Stimulated activated CD4-positive, alpha-beta T cell treated with anti-CD3 and anti-CD28 coated beads, Interleukin-2, amount 100 ng/mL, for 48 hours (primary cell): ENCODE results near the gene UQCR11.

Experiments used
- DNase-seq, 2 donors: peaks; one replicate each; pipeline ENCODE4 v3.0.0-alpha.2; 2020

Gene UQCR11

GRCh38 chr19:1563251-1563650 lies 42.0 kb downstream of the UQCR11 start:
- DNase-seq = no peak

DNA sequence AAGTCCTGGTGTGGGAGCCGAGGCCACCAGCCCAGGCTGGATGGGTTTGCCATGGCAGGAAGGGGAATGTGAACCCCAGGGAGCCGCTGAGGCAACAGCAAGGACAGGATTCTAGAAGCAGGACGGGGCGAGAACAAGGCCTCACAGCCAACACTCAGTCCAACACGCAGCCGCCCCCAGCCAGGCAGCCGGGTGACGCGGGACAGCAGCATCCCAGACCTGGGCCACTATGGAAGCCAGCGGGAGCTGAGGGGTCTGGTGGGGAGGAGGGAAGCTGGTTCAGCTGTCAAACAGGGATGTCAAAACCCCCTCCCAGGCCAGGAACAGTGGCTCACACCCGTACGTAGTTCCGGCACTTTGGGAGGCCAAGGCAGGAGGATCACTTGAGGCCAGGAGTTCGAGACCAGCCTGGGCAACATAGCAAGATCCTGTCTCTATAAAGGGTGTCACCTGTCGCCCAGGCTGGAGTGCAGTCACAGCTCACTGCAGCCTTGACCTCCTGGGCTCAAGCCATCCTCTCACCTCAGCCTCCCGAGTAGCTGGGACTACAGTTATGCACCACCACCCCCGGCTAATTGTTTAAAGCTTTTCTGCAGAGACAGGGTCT lies 43.9 kb downstream of the UQCR11 start:
- DNase-seq = no peak

DNA sequence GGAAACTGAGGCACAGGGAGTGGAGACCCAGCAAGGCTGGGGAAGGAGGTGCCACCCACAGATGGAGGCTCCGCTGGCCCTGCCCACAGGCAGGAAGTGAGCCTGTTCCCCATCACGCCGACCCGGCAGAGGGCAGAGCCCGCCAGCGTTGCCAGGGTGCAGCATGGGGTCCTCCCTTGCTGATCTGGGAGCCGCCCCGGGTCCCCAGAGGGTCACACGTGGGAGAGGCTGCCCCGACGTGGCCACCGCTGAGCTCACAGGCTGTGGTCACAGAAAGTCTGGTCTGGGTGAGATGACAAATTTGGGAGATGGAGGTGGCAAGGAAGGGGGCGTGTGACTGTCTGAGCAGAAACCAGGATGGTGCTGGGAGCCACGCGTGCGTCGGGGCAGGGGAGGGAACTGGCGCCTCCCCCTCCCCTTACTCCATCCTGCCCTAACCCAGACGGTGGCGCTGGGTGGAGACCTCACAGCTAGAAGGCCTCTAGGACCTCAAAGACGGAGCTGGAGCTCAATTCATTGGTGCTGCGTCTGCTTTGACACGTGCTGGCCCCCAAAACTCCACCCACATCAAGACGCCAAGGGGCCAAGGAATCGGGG lies 44.9 kb downstream of the UQCR11 start:
- no peak for DNase-seq

DNA sequence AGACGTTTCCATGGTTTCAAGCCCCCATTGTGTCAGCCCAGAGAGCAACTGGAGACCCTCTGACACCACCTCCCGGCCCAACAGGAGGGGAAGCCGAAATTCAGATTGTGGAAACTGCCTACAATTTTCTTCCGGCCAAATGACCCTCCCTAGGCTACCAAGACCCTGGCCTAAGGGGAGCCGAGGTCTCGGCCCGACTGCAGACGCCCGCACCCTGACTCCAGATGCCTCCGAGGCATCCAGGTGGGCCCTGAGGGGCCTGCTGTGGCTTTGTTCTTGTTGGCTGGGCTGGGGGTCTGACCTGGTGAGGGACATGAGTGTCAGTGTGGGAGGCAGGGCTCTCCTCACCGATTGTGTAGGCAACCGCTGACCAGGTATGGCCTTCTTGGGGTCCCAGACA lies 46.7 kb downstream of the UQCR11 start:
- no peak for DNase-seq

DNA sequence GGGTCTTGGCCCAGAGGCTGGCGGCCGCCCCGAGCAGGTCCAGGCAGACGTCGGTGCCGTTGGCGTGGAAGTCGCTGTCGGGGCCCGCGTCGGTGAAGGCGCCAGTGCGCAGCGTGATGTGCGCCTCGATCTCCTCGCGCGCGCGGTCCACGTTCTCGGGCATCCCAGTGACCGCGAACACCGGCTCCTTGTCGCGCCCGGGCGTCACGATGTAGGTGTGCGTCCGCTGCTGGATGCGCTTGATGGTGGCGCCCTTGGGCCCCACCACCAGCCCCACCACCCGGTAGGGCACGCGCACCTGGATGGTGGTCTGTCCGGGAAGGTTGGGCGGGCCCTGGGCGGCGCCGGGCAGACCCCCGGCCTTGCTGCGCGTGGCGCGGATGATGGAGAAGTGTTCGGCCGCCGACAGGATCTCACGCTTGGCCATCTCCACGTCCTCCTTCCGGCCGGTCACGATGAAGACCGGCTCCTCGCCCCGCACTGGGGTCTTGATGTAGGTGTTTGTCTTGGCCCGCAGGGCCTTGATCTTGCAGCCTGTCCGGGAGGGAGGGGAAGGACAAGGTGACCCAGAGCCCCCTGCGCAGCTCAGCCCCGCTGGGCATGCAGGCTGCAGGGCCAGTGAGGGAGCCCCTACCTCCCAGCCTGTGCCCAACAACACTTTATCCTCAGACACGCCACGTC lies 48.7 kb downstream of the UQCR11 start:
- DNase-seq = no peak

GRCh38 chr19:1555487-1556389 lies 49.5 kb downstream of the UQCR11 start:
- no peak for DNase-seq

- no peak for DNase-seq
Observed at GRCh38 chr19:1554968-1555367, 50.3 kb downstream of the UQCR11 start.

- no peak for DNase-seq
Observed at GRCh38 chr19:1553415-1553814, 51.8 kb downstream of the UQCR11 start.

DNA sequence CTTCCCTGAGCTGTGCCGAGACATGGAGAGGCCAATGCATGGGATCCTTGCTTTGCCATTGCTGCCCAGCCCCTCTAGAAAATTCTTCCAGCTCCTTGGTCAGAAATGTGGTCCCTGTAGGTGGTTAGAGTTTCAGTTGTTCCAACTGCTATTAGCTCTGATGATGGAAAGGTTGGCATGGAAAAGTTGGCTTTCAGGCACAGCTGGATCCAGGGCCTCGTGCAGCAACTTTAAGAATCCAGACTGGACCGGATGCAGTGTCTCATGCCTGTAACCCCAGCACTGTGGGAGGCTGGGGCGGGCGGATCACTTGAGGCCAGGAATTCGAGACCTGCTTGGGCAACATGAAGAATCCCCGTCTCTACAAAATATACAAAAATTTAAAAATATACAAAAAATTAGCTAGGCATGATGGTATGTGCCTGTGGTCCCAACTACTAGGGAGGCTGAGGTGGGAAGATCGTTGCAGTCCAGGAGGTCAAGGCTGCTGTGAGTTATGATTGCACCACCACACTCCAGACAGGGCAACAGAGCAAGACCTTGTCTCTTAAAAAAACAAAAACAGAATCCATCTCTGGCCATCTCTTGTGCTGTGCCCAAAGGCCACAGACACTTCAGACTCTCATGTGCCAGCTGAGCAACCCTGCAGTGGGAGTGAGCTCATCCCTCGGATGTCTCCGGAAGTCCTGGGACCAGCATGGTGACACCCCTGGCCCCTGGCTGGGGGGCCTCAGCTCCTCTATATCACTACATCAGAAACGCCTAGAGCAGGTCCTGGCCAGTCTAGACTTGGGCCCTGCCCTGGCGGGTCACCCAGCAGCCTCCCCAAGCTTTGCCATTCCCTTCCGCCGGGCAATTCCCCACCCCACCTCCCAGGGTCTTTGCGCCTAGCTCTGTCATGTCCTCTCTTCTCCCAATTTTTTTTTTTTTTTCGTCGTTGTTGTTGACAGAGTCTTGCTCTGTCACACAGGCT lies 53.9 kb downstream of the UQCR11 start:
- DNase-seq = no peak

DNA sequence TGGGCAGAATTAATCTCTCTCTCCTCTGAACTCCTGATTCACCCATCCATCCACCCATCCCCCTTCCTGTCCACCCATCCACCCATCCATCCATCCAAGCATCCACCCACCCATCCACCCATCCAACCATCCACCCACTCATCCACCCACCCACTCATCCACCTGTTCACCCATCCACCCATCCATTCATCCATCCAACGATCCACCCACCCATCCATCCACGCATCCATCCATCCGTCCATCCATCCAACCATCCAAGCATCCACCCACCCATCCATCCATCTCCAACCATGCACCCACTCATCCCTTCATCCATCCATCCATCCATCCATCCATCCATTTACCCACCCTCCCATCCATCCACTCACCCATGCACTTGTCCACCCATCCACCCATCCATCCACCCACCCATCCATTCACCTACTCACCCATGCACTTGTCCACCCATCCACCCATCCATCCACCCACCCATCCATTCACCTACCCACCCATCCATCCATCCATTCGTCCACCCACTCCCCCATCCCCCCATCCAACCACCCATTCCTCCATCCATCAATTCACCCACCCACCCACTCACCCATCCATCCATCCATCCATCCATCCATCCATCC lies 55.8 kb downstream of the UQCR11 start:
- DNase-seq = no peak
